NOMO-1 treated with dmso at 0.1 percent for 144 hours (cell line): ENCODE measurements around the gene REEP3.

Experiments used
- DNase-seq: peaks from one replicate; lab custom pipeline; 2025; ENCODE audit not compliant: unreplicated experiment; lab: John Stamatoyannopoulos, UW

The REEP3 gene

GRCh38 chr10:63584725-63585035 is 63.5 kb downstream of the REEP3 start:
- no peak for DNase-seq

- no peak for DNase-seq
These were observed 63.8 kb downstream of the REEP3 start for GRCh38 chr10:63585041-63585440.

GRCh38 chr10:63586043-63586442 is 64.8 kb downstream of the REEP3 start:
- no peak for DNase-seq

GRCh38 chr10:63587191-63587590 is 66.0 kb downstream of the REEP3 start:
- no peak for DNase-seq

GRCh38 chr10:63588436-63589167 is 67.4 kb downstream of the REEP3 start:
- DNase-seq = no peak

- no peak for DNase-seq
These were observed 70.6 kb downstream of the REEP3 start for GRCh38 chr10:63591600-63592379.

GRCh38 chr10:63593576-63593975 is 72.4 kb downstream of the REEP3 start:
- DNase-seq = no peak

GRCh38 chr10:63595072-63595471 is 73.9 kb downstream of the REEP3 start:
- no peak for DNase-seq

GRCh38 chr10:63596924-63597323 is 75.7 kb downstream of the REEP3 start:
- DNase-seq = no peak

- no peak for DNase-seq
These were observed 79.3 kb downstream of the REEP3 start for GRCh38 chr10:63600540-63600939.

GRCh38 chr10:63603709-63604445 is 82.7 kb downstream of the REEP3 start:
- DNase-seq = no peak

GRCh38 chr10:63605197-63605967 is 84.2 kb downstream of the REEP3 start:
- no peak for DNase-seq

GRCh38 chr10:63608511-63608910 is 87.3 kb downstream of the REEP3 start:
- DNase-seq = no peak

- DNase-seq = no peak
These were observed 89.9 kb downstream of the REEP3 start for GRCh38 chr10:63611078-63611477.

- DNase-seq = no peak
These were observed 93.2 kb downstream of the REEP3 start for GRCh38 chr10:63614371-63614891.

- DNase-seq = no peak
These were observed 97.4 kb downstream of the REEP3 start for GRCh38 chr10:63618552-63618951.

GRCh38 chr10:63619426-63619825 is 98.2 kb downstream of the REEP3 start:
- DNase-seq = no peak

- DNase-seq = no peak
These were observed 100.9 kb downstream of the REEP3 start for GRCh38 chr10:63622097-63622496.

GRCh38 chr10:63624701-63625100 is 103.5 kb downstream of the REEP3 start:
- no peak for DNase-seq

GRCh38 chr10:63627396-63627795 is 106.2 kb downstream of the REEP3 start:
- DNase-seq = no peak

GRCh38 chr10:63627881-63628296 is 106.7 kb downstream of the REEP3 start:
- DNase-seq = no peak
